GM12878 (cell line): Measurements from ENCODE around the gene CHRNA9. TPM values are rescaled to one million over a fixed set of nuclear protein-coding genes. Genes with fewer than 3 reads are reported as not detected.

Experiments
- ATAC-seq: fragments of 200-7000 bp; cut with Tn5 transposase; 3 replicates; pipeline ENCODE4 v1.9.1; 2020; ENCODE audit warnings: mild to moderate bottlenecking, moderate library complexity
- BruUV-seq: library from RNA; stranded (reverse); fragments of 400-500 nt; replicated peaks from 2 replicates; lab custom pipeline; 2021; lab: Mats Ljungman, UMichigan
- CTCF ChIA-PET: fragments of 300-600 bp; sonication (Branson Sonifier 250); formaldehyde crosslinking; extraction: SDS; loops from one replicate; lab custom pipeline; 2021; ENCODE audit warnings: inconsistent platforms; lab: Yijun Ruan, JAX
- POLR2A ChIA-PET: fragments of 350-600 bp; formaldehyde crosslinking; extraction: SDS; loops from one replicate; lab custom pipeline; 2021; ENCODE audit warnings: inconsistent platforms; lab: Charles Lee
- RAD21 ChIA-PET: fragments of 300-600 bp; sonication (Branson Sonifier 250); formaldehyde crosslinking; loops from one replicate; lab custom pipeline; 2023; ENCODE audit warnings: antibody characterized with exemption; ENCODE audit not compliant: unreplicated experiment; lab: Charles Lee
- SMC1A ChIA-PET: fragments of 300-600 bp; sonication (Branson Sonifier 250); formaldehyde crosslinking; loops from one replicate; lab custom pipeline; 2023; ENCODE audit not compliant: unreplicated experiment, uncharacterized antibody; lab: Charles Lee
- DNase-seq: peaks from one replicate; pipeline ENCODE4 v3.0.0-alpha.2; 2011; ENCODE audit warnings: low read depth, low spot score
- FAIRE-seq: peaks from 3 replicates; lab custom pipeline; 2011; peaks lifted over from hg19 to GRCh38; lab: Jason Lieb, UNC
- H2AFZ ChIP-seq: 2 replicates; pipeline ENCODE4 v1.6.0; 2011; ENCODE audit warnings: low read depth, low read length, control low read depth; ENCODE audit not compliant: control insufficient read depth
- H3K27ac ChIP-seq: 2 replicates; pipeline ENCODE4 v1.5.1; 2011; ENCODE audit warnings: control low read depth; ENCODE audit not compliant: control insufficient read depth, insufficient read depth
- H3K27me3 ChIP-seq, 2 experiments: replicated peaks in 1 of 2; 2 replicates each; pipeline versions ENCODE4 v1.6.0 to v1.6.1; 2011; ENCODE audit warnings: low read length in 1 of 2; ENCODE audit not compliant: control insufficient read depth in 2 of 2, insufficient read depth in 2 of 2
- H3K36me3 ChIP-seq, 2 experiments: 2 replicates each; pipeline ENCODE4 v1.5.1; 2011; ENCODE audit warnings: low read length in 1 of 2; ENCODE audit not compliant: control insufficient read depth in 2 of 2, insufficient read depth in 2 of 2
- H3K4me1 ChIP-seq: 2 replicates; pipeline ENCODE4 v1.6.1; 2011; ENCODE audit warnings: mild to moderate bottlenecking, low read length, moderate library complexity, mixed read lengths; ENCODE audit not compliant: control insufficient read depth, insufficient read depth
- H3K4me2 ChIP-seq: 2 replicates; pipeline ENCODE4 v1.6.0; 2011; ENCODE audit warnings: control low read depth; ENCODE audit not compliant: control insufficient read depth, insufficient read depth
- H3K4me3 ChIP-seq: fragments of 200-600 bp; sonication (generic); 2 replicates; pipeline ENCODE4 v1.5.1; 2016
- H3K79me2 ChIP-seq: 2 replicates; pipeline ENCODE4 v1.6.0; 2011; ENCODE audit warnings: low read length; ENCODE audit not compliant: control insufficient read depth, insufficient read depth
- H3K9ac ChIP-seq: 2 replicates; pipeline ENCODE4 v1.8.0; 2011; ENCODE audit warnings: low read length, control low read depth, mixed read lengths; ENCODE audit not compliant: control insufficient read depth, insufficient read depth
- H3K9me3 ChIP-seq: replicated peaks from 3 replicates; pipeline ENCODE4 v1.5.1; 2011; ENCODE audit warnings: mild to moderate bottlenecking, low read length; ENCODE audit not compliant: control insufficient read depth, insufficient read depth
- H4K20me1 ChIP-seq: 2 replicates; pipeline ENCODE4 v1.6.0; 2011; ENCODE audit not compliant: control insufficient read depth, insufficient read depth
- CBX5 ChIP-seq: sonication (generic); IDR thresholded peaks from 2 replicates; pipeline ENCODE4 v1.6.1; 2016; ENCODE audit warnings: low read depth, moderate library complexity, mild to moderate bottlenecking, inconsistent platforms
- CHD1 ChIP-seq: IDR thresholded peaks from 2 replicates; pipeline ENCODE4 v1.6.1; 2012; ENCODE audit warnings: low read depth, low read length, improper control_type of control experiment
- CHD4 ChIP-seq: fragments of 200-600 bp; sonication (generic); IDR thresholded peaks from 2 replicates; pipeline ENCODE4 v1.6.1; 2016; ENCODE audit warnings: mild to moderate bottlenecking
- IKZF2 ChIP-seq, 2 experiments: fragments of 450-650 bp; IDR thresholded peaks; 2 replicates each; pipeline ENCODE4 v1.6.1; 2017; ENCODE audit warnings: mild to moderate bottlenecking in 2 of 2, moderate library complexity in 2 of 2
- JUNB ChIP-seq: IDR thresholded peaks from 2 replicates; pipeline ENCODE4 v1.6.1; 2016; ENCODE audit warnings: antibody characterized with exemption, mild to moderate bottlenecking
- NBN ChIP-seq: fragments of 450-650 bp; IDR thresholded peaks from 2 replicates; pipeline ENCODE4 v1.6.1; 2016
- PAX5 ChIP-seq: IDR thresholded peaks from 2 replicates; pipeline ENCODE4 v1.6.1; 2011; ENCODE audit warnings: low read depth, low read length, borderline replicate concordance
- STAT1 ChIP-seq: fragments of 450-650 bp; conservative IDR thresholded peaks from 2 replicates; pipeline ENCODE4 v1.6.1; 2014; ENCODE audit warnings: antibody characterized with exemption, mild to moderate bottlenecking
- SUPT20H ChIP-seq: IDR thresholded peaks from 2 replicates; pipeline ENCODE4 v1.6.1; 2011; ENCODE audit warnings: low read depth, mild to moderate bottlenecking, low read length, moderate library complexity, borderline replicate concordance; ENCODE audit not compliant: control insufficient read depth
- TARDBP ChIP-seq: IDR thresholded peaks from 2 replicates; pipeline ENCODE4 v1.6.1; 2016; ENCODE audit warnings: borderline replicate concordance
- YBX1 ChIP-seq: fragments of 450-650 bp; IDR thresholded peaks from 2 replicates; pipeline ENCODE4 v1.6.1; 2016; ENCODE audit warnings: antibody characterized with exemption
- ZNF207 ChIP-seq: fragments of 450-650 bp; IDR thresholded peaks from 2 replicates; pipeline ENCODE4 v1.6.1; 2014; ENCODE audit warnings: antibody characterized with exemption, mild to moderate bottlenecking, borderline replicate concordance
- WGBS: methylation state at CpG from one replicate; pipeline ENCODE4 v1.1.6; 2016; ENCODE audit warnings: low lambda C conversion rate; ENCODE audit not compliant: insufficient replicate concordance, insufficient coverage; ENCODE audit errors: missing lambda C conversion rate; 5-methylcytosine and 5-hydroxymethylcytosine counted together
- in situ Hi-C: fragments of 300-500 bp; cut with MboI; formaldehyde crosslinking; loops from 9 replicates; pipeline ENCODE4 v1.14.3; 2018; ENCODE audit warnings: mixed read lengths
- intact Hi-C: fragments of 100-400 bp; cut with micrococcal nuclease; formaldehyde crosslinking; loops from one replicate; pipeline ENCODE4 v1.14.2; 2022; ENCODE audit not compliant: unreplicated experiment
- polyA plus RNA-seq, 11 experiments: library from polyadenylated mRNA; depleted of rRNA in 4 of 11; unstranded in 6 of 11; stranded (reverse) in 5 of 11; fragments of >200 nt; fragmentation: Nextera tagmentation in 4 of 11; fragmentation: Illumina TruSeq in 1 of 11; extraction: Ambion mirVana in 4 of 11; extraction: Trizol in 1 of 11; gene quantifications; 1 replicate in 1 of 11; 2 replicates in 10 of 11; pipeline versions ENCODE4 v1.2.1 to v1.2.3, GENCODE V29; 2011 to 2016; ENCODE audit warnings: inconsistent platforms in 2 of 11, missing spikeins in 2 of 11, low read depth in 1 of 11
- total RNA-seq, 4 experiments: library from RNA; depleted of rRNA in 3 of 4; stranded (reverse); fragments of >200 nt in 3 of 4; fragmentation: Illumina TruSeq in 1 of 4; extraction: Trizol in 1 of 4; gene quantifications; 2 replicates each; pipeline versions ENCODE4 v1.2.1 to v1.2.3, GENCODE V29; 2013 to 2021
- TF ChIP-seq, protein P1 (sequence below): IDR thresholded peaks from 2 replicates; pipeline ENCODE4 v1.6.1; 2011; ENCODE audit warnings: low read depth, mild to moderate bottlenecking, low read length, moderate library complexity, borderline replicate concordance; ENCODE audit errors: extremely low read depth

Gene CHRNA9
- total and polyA plus RNA-seq, 10 of the 15 experiments (the other 5 are each of a cell fraction or from before 2014, with no cell fraction given) = 0.05 to 0.09 (median 0.08) TPM; not detected in 7

DNA sequence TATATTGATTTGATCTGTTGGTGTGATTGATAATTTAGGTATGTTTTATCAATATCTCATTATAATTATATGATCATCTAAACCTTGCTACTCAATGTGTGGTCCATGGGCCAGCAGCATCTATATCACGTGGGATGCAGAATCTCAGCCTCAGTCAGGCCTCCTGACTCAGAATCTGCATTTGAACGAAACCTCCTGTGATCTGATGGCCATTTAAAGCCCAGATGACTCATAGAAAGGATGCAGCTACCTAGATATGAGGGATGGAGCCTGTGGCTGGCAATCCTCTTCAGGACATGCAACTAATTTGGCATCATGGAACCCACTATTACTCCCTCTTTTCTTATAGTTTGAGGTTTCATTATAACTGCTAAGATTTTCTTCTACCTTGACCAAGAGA, 11.3 kb upstream of the CHRNA9 start:
- ATAC-seq = peak; percentile 16; the same call in 1 of the 3 replicates
- intact Hi-C loops = loop anchor here (2.0 kb wide), 1 partner anchor 173 kb away; no protein-coding TSS in a partner anchor
- SMC1A ChIA-PET = interaction anchor here (0.8 to 3.5 kb wide), 5 partner anchors 17 to 395 kb away, joined by 3 to 43 read pairs (median 4); no protein-coding TSS in a partner anchor

DNA sequence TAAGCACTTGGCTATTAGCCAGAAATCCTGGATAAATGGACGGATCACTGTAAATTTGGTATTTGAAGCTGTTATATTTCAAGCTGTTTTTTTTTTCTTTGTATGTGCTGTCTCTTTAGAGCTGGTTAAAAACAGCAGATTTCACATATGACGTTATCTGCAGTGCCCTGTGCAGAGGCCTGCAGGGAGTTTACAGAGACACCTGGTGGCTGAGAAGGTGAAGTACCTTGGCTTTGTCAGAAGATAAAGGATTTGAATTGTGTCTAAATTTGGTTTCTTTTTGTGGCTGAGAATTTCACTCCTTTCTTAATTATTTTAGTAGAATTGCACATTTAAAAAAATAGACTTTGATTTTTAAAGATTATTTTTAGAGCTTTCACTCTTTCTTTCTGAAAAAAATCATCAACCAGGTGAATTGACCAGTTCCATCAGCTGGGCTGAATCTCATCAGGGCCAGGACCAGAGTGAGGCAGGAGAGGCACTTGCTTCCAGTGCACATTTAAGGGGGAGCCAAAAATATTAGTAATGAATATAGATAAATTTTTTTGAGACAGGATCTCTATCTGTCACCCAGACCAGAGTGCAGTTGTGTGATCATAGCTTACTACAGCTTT, 9.6 kb upstream of the CHRNA9 start:
- Histone ChIP-seq H2AFZ (no peak overlapping the region), H3K4me1 (no peaks in the 10 kb centered on the region), H4K20me1 (no peaks in the 10 kb centered on the region), H3K4me2 (no peak overlapping the region), H3K27ac (no peak overlapping the region), H3K9me3 (no peaks in the 10 kb centered on the region), H3K79me2 (no peaks in the 10 kb centered on the region), H3K9ac (no peak overlapping the region), H3K4me3 (no peak overlapping the region), H3K27me3 (no peaks in the 10 kb centered on the region), H3K36me3 (no peaks in the 10 kb centered on the region)
- ATAC-seq (peak; percentile 98), DNase-seq (no peak), FAIRE-seq (peak; percentile 96)
- in situ Hi-C loops (no loop called here), intact Hi-C loops (loop anchor here (1.0 to 2.0 kb wide), 2 partner anchors 175 to 269 kb away; partner anchors contain the start of gene N4BP2)
- POLR2A ChIA-PET = interaction anchor here (1.0 to 1.3 kb wide), 3 partner anchors 16 to 268 kb away, joined by 3 to 4 read pairs (median 3); no protein-coding TSS in a partner anchor
- RAD21 ChIA-PET = interaction anchor here (0.6 to 4.5 kb wide), 43 partner anchors 9 to 518 kb away, joined by 3 to 79 read pairs (median 4); partner anchors contain the start of genes N4BP2 and RHOH
- no TSS peak for BruUV-seq
- CTCF ChIA-PET = interaction anchor here (0.6 to 5.2 kb wide), 68 partner anchors 9 to 860 kb away, joined by 3 to 64 read pairs (median 4); partner anchors contain the start of genes CHRNA9, N4BP2 and RHOH
- WGBS = 1% methylated on average over 2 of the region's 2 CpGs
- SMC1A ChIA-PET = interaction anchor here (0.6 to 3.5 kb wide), 45 partner anchors 9 to 599 kb away, joined by 3 to 43 read pairs (median 4); partner anchors contain the start of genes CHRNA9 and N4BP2
- TF ChIP-seq CHD1 (no peak), YBX1 (no peak), SUPT20H (no peak), CHD4 (no peak), STAT1 (no peak), NBN (0 out of 2 replicates have a peak, but pooled peaks have one; percentile 25), IKZF2 (IDR thresholded peaks at IDR 0.05) (no peak), ZNF207 (no peak), TARDBP (no peak), PAX5 (no peak)
- TF ChIP-seq, protein P1, sequence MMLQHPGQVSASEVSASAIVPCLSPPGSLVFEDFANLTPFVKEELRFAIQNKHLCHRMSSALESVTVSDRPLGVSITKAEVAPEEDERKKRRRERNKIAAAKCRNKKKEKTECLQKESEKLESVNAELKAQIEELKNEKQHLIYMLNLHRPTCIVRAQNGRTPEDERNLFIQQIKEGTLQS = no peak

More for the DNA sequence above, 11.3 kb upstream of the CHRNA9 start:
- Histone ChIP-seq H3K4me1 (no peaks in the 10 kb centered on the region), H4K20me1 (no peaks in the 10 kb centered on the region), H3K4me2 (no peak overlapping the region), H3K4me3 (no peak overlapping the region), H3K9ac (no peak overlapping the region), H3K9me3 (no peaks in the 10 kb centered on the region), H3K27me3 (no peaks in the 10 kb centered on the region), H3K27ac (no peak overlapping the region), H2AFZ (no peak overlapping the region), H3K79me2 (no peaks in the 10 kb centered on the region), H3K36me3 (no peaks in the 10 kb centered on the region)
- WGBS = 36% methylated on average over 2 of the region's 2 CpGs
- no TSS peak for BruUV-seq
- POLR2A ChIA-PET = interaction anchor here (0.5 to 1.0 kb wide), 2 partner anchors 14 to 368 kb away, joined by 3 read pairs; no protein-coding TSS in a partner anchor
- CTCF ChIA-PET = interaction anchor here (0.6 to 4.5 kb wide), 7 partner anchors 12 to 415 kb away, joined by 3 to 64 read pairs (median 3); no protein-coding TSS in a partner anchor
- in situ Hi-C loops = no loop called here
- RAD21 ChIA-PET = interaction anchor here (0.9 to 4.5 kb wide), 7 partner anchors 15 to 519 kb away, joined by 3 to 79 read pairs (median 6); partner anchors contain the start of gene N4BP2
- FAIRE-seq (no peak), DNase-seq (no peak)
- 0 out of 2 replicates have a peak, but pooled peaks have one; percentile 15 for TF ChIP-seq JUNB
- no peak for TF ChIP-seq CBX5
